D721Med (cell line): ENCODE results near the gene SMC1A.

Experiments used
- DNase-seq: peaks from one replicate; pipeline ENCODE4 v3.0.0; 2011; ENCODE audit warnings: low spot score; ENCODE audit not compliant: insufficient read length
- FAIRE-seq: peaks from 2 replicates; lab custom pipeline; 2011; peaks lifted over from hg19 to GRCh38; lab: Jason Lieb, UNC
- TF ChIP-seq, protein P1 (sequence below): IDR thresholded peaks from 2 replicates; pipeline ENCODE4 v1.5.1; 2012; ENCODE audit warnings: mild to moderate bottlenecking, control low read depth; ENCODE audit not compliant: insufficient read depth; ENCODE audit errors: missing control alignments

SMC1A gene

DNA sequence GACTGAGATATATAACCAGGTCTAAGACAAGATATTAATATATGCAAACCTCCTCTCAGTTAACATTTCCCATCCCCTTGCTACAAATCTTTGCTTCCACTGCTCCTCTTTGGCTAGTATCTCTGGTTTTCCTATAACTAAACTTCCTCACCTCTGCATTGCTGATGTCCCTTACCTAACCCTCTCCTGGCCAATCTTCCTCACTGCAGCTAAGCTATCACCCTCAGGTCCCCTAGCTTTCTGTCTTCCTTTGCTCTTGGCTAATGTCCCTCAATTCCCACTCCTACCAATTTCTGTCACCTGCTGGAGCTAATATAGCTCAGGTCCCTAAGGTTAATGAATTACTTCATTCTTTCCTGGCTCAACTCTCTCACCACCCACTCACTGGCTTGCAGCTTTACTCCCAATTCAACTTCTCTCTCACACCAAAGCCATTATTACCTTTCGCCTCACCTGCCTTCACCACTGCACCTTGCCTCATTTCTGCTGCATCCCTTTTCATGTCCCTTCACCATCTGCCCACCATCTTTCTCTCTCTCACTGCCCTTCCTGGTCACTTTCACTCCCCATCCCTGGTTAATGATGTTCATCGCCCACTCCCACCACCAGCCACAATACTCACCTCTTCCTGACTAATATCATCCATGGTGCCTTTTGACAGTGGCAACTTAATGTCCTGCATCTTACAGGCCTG, 26.7 kb downstream of the SMC1A start:
- DNase-seq (no peak), FAIRE-seq (no peak)
- TF ChIP-seq, protein P1, sequence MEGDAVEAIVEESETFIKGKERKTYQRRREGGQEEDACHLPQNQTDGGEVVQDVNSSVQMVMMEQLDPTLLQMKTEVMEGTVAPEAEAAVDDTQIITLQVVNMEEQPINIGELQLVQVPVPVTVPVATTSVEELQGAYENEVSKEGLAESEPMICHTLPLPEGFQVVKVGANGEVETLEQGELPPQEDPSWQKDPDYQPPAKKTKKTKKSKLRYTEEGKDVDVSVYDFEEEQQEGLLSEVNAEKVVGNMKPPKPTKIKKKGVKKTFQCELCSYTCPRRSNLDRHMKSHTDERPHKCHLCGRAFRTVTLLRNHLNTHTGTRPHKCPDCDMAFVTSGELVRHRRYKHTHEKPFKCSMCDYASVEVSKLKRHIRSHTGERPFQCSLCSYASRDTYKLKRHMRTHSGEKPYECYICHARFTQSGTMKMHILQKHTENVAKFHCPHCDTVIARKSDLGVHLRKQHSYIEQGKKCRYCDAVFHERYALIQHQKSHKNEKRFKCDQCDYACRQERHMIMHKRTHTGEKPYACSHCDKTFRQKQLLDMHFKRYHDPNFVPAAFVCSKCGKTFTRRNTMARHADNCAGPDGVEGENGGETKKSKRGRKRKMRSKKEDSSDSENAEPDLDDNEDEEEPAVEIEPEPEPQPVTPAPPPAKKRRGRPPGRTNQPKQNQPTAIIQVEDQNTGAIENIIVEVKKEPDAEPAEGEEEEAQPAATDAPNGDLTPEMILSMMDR, result no peak

DNA sequence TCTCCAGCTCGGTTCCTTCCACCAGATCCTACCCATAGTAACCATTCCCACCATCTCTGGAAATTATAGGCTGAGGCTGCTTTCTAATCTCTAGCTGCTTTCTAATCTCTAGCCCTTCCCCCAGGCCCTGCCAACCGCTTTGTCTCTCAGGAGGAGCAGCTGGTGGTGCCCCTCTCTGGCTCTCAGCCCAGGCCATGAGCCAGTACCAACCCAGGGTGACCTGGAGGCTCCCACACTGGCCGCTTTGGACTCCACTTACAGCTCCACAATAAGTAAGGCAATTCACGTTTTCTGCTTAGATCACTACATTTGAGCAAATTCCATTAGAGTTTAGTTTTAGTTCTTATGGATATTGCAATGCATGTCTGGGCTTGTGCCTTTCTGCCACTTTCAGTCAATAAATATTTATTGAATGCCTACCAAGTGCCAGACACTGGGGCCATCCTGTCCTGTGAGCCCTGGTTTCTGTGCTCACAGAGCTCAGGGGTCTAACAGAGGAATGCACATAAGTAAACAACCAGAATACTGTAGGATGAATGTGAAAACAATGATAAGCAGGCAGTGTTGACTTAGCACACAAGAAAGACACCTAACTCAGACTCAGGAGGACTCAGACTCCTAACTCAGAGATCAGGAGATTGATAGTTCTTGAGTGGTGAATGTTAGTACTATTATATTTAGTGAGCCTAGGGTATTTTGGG, 38.9 kb downstream of the SMC1A start:
- no peak for DNase-seq
- no peak for FAIRE-seq
- TF ChIP-seq, protein P1, result no peak

DNA sequence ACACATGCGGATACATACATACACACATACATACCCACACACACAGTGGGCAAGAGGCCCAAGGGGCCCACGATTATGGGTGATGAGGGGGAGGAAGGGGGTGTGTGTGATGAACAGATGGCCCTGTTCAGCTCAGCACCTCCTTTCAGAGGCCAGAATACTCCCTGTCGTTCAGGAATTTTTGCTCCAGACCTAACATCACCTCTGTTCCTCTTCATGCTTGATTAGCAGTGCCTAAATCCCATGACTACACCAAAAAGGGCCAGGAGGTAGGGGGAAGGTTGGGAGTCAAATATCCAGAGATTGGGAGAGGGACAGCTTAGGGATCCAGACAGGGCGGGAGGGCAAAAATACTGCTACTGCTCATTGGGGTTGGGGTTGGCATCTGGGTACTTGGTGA, 42.7 kb downstream of the SMC1A start:
- no peak for DNase-seq
- no peak for FAIRE-seq

DNA sequence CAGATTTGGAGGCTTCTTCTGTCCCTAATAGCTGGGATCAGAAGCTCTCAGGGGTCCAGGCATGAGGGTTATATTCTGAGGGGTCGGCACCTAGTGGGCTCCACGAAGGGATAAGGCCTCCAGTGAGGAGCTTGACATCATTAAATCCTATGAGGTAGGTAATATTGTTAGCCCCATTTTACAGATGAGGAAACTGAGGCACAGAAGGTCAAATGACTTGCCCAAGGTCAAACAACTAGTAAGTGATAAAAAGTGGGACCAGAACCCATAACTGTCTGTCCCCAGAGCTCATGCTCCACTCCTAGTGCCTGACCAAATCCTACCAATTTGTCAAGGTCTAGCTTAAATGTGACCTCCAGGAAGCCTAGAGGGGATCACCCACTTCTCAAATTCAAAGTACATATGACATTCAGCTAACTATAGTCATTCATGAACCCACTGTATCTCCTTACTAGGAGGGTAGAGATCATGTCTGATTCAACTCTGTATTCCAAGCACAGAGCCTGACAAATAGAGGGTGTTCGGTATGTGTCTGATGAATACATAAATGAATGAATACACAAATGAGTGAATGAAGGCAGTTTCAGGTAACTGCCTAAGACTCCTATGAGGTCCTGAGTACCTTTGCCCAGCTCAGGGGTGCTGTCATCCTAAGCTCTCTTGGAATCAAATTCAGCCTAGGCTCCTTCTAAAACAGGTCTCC, 43.3 kb downstream of the SMC1A start:
- no peak for FAIRE-seq

More for the DNA sequence above, 42.7 kb downstream of the SMC1A start:
- TF ChIP-seq, protein P1, result no peak

DNA sequence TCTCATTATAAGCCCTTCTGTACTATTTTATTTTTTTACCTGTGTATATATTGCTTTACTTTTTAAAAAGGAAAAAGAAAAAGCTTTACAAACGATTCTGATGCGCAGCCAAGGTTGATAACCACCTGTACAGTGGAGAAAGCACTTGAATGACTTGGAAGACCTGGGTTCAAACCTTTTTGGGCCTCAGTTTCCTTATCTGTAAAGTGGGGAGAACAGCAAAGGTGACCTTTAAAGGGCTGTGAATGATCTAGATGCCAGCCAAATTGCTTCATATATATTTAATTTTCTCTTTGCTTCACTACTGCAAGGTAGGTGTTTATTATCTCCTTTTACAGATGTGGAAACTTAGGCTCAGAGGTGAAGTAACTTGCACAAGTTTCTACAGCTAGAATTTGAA, 45.0 kb downstream of the SMC1A start:
- FAIRE-seq (no peak), DNase-seq (no peak)
- TF ChIP-seq, protein P1, result no peak

More for the DNA sequence above, 43.3 kb downstream of the SMC1A start:
- TF ChIP-seq, protein P1, result no peak
- no peak for DNase-seq

DNA sequence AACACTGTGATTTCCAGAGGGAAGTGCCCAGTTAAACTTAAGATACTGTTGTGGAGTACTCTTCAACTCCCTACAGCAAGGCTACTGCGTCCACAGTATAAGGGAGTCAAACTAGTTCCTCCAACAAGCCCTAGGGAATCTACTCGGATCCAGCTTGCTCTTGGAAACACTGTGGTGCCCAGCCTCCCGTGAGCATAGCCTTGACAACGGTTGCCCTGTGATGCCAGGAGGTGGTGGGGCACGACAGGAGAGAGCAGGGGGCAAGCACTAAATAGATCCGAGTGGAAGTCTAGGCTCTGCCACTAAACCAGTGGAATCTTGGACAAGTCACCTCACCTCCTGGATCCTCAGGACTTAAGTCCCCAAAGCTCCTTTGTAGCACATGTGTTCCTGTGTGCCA, 45.6 kb downstream of the SMC1A start:
- TF ChIP-seq, protein P1, result no peak
- FAIRE-seq, result peak; percentile 76
- peak; percentile 26 for DNase-seq
